HK-2 (cell line): ENCODE data around the gene GGN.
"Not testable (repeated sequence)": the region's sequence is repeated elsewhere in the genome, so short reads cannot be mapped to it uniquely, and the experiment has no call there.

ENCODE experiments used
- DNase-seq: peaks from one replicate; pipeline ENCODE4 v3.0.0-alpha.2; 2018; ENCODE audit not compliant: unreplicated experiment

GGN gene

DNA sequence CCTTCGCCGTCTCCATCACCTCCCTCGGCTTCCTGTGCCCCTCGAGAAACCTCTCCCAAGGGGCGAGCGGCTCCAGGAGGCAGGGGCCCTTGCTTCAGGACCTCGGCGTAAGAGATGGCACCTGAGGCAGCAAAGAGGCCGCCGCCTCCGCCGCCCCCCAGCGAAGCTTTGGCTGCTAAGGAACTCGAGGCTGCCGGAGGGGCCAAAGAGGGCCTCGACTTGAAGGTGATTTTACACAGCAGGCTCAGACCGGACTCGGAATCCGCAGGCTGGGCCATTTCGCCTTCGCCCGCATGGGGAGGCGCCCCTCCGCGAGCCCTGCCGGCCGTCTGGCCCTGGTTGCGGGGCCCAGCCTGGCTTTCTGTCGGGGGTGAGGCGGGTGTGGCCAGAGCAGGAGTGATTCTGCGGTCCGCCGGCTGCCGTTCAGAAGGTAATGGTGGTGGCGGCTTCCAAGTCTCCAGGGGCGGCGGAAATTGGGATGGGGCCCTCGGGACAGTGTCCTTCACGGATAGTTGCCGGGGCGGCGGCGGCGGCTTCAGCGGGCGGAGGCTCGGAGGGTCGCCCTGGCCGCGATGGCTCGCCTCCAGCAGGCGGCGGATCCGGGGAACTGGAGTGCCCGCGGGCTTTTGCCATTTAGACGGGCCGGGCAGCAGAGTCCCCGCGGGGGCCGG, 1.4 kb downstream of the GGN start:
- no peak for DNase-seq

- DNase-seq, result no peak
These were observed 2.0 kb downstream of the GGN start for GRCh38 chr19:38385804-38386257.

GRCh38 chr19:38385057-38385803, 2.6 kb downstream of the GGN start:
- DNase-seq, result no peak

GRCh38 chr19:38384209-38385027, 3.4 kb downstream of the GGN start:
- no peak for DNase-seq

GRCh38 chr19:38383743-38384142, 4.1 kb downstream of the GGN start:
- DNase-seq, result no peak

DNA sequence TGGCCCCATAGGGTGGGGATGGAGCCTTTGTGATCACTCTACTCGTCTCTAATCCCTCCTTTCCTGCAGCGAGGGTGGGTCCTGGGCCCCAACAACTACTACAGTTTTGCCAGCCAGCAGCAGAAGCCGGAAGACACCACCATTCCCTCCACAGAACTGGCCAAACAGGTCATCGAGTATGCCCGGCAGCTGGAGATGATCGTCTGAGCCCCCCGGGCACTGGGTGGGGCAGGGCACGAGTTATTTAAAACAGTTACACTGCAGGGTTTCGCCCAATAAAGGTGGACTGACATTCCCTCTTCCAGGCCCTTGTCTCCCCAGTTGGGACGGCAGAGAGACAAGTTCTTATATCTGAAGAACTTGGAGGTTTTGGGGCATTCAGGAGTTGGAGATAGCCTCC, 4.7 kb downstream of the GGN start:
- no peak for DNase-seq

GRCh38 chr19:38381138-38381537, 6.7 kb downstream of the GGN start:
- DNase-seq, result no peak

- DNase-seq, result no peak
These were observed 9.0 kb downstream of the GGN start for GRCh38 chr19:38378866-38379265.

GRCh38 chr19:38377052-38377451, 10.8 kb downstream of the GGN start:
- DNase-seq, result no peak

DNA sequence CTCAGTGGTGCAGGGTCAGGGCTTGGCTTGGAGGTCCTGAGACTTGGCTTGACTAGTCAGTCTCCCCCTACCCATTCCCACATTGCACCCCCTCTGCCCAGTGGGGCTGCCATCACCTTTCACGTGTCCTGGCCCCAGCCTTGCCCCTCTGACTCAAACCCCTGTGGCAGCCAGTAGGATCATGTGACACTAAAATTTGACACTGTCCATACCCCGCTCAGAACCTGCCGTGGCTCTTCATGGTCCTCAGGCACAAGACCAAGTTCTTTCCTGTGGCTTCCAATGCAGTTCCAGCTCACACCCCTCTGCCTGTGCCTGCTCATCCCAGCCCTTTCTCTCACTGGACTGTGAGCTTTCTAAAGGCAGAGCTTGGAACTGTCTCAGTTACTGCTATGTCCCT, 11.3 kb downstream of the GGN start:
- no peak for DNase-seq

DNA sequence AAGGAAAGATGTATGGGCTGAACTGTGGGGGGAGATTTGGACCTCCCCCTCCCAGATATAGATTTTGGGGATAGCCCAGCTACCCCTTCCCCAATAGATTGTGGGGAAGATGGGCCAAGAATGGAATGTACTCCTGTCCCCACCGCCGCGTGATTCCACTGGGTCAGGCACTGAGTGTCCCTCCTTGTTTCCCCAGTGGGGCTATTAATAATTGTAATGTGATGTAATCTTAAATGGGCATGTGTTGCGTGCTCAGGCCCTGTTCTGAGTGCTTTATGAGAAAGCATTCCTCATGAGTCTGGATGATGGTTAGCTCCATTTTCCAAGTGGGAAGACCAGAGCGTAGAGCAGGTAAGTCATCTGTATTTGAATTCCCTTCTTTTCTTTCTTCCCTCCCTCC, 12.1 kb downstream of the GGN start:
- no peak for DNase-seq

DNA sequence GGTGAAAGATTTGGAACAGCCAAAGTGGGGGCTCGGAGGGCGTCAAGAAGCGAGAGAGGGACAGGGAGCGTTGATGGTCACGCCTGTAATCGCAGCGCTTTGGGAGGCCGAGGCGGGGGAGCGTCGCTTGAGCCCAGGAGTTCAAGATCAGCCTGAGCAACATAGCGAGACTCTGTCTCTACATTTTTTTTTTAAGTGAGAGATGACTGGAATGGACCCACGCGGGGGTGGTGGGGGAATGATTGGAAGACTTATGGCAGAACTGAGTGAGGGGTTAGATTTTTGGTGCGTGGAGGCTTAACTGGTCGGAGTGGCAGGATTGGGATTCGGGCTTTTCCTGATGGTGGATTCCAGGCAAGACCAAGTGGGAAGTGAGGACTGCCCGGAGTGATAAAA, 12.7 kb downstream of the GGN start:
- DNase-seq, result peak; percentile 13

DNA sequence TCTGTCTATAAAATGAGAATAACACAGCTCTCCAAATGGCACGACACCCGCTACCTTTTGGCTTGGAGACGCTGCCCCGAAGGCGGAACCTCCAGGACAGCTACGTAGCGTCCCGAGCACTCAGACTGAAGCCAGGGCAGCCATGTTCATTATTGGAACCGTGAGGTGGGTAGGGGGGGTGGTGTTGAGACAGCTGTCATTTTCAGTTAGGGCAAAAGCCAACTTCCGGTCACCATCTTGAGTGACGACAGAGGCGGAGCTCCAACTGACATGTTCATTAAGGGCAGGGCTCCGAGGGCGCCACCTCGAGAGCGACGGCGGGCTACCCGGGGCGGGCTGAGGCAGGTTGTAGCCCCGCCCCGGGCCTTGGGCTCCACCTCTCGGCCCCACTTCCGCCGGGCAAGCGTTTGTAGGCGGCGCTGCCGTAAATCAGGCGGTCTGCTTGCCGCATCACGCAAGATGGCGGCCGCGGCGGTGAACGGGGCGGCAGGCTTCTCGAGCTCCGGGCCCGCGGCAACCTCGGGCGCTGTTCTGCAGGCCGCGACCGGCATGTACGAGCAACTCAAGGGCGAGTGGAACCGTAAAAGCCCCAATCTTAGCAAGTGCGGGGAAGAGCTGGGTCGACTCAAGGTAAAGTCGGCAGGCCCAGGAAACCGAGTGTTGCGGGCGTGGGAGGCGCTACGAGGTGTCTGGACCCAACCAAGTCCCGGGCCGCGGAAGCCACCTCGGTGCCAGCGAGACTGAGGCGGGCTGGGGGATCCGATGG, 13.3 kb downstream of the GGN start, which contains the start of gene PSMD8:
Gene PSMD8 (plus strand): TSS at position 240 of the 766 bp plus-strand sequence. CDS start 31 bp downstream, at position 271.
- peak; percentile 98 for DNase-seq

DNA sequence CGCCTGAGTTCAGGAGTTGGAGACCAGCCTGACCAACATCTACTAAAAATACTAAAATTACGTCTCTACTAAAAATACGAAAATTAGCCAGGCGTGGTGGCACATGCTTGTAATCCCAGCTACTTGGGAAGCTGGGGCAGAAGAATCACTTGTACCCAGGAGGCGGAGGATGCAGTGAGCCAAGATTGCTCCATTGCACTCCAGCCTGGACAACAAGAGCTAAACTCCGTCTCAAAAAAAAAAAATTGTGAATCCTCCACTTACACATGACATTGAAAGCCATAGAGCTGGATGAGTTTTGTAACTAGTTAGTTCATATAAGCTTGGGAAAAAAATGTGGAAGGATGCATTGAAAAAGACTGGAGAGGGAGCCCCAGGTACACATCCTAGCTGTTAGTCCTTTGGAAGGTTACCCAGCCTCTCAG, 13.9 kb downstream of the GGN start:
- no peak for DNase-seq

DNA sequence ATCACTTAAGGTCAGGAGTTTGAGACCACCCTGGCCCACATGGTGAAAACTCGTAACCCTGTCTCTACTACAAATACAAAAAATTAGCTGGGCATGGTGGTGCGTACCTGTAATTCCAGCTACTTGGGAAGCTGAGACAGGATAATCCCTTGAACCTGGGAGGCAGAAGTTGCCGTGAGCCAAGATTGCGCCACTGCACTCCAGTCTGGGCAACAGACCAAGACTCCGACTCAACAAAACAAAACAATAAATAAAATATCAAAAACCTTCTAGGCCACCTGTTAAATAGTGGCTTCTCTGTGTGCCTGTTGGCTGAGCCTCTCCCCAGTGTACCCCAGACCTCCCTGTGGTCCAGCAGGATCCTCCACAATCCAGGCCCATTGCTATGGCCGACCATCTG, 16.8 kb downstream of the GGN start:
- DNase-seq, result no peak

GRCh38 chr19:38370299-38370698, 17.5 kb downstream of the GGN start:
- no peak for DNase-seq

- no peak for DNase-seq
These were observed 18.2 kb downstream of the GGN start for GRCh38 chr19:38369584-38369983.

- DNase-seq, result no peak
These were observed 20.8 kb downstream of the GGN start for GRCh38 chr19:38367041-38367440.

- DNase-seq, result not testable (repeated sequence)
These were observed 24.7 kb downstream of the GGN start for GRCh38 chr19:38362946-38363688.

DNA sequence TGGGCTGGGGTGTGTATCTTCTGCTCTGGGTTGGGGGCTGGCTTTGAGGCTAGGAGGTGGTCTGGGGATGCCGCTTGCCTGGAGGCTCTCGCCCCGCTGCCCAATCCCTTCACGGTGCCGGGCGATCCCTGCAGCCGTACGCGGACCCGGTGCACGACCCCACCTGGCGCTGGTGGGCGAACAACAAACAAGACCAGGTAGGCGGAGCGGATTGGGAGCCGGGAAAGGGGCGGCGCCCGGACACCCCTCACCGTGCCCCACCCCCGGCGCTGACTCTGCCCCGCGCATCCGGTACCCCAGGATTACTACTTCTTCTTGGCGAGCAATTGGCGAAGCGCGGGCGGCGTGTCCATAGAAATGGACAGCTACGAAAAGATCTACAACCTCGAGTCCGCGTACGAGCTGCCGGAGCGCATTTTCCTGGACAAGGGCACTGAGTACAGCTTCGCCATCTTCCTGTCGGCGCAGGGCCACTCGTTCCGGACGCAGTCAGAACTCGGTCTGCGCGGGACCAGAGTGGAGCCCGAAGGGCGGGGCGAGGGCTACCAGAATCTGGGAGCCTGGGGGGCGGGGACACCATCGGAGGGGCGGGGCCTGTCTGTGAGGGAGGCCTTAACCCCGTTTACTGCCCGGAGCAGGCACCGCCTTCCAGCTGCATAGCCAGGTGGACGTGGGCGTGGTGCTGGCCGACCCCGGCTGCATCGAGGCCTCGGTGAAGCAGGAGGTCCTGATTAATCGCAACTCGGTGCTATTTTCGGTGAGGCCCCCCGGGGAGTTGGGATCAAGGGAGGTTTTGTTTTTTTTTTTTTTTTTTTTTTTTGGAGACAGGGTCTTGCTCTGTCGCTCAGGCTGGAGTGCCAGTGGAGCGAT, 25.5 kb downstream of the GGN start:
- DNase-seq, result peak; percentile 78
